ENCODE results near the gene ANKRD44. TPM values are rescaled to one million over a fixed set of nuclear protein-coding genes. Genes with fewer than 3 reads are reported as not detected.

The ANKRD44 gene
- total RNA-seq, 1 donor, result 80.2 TPM

DNA sequence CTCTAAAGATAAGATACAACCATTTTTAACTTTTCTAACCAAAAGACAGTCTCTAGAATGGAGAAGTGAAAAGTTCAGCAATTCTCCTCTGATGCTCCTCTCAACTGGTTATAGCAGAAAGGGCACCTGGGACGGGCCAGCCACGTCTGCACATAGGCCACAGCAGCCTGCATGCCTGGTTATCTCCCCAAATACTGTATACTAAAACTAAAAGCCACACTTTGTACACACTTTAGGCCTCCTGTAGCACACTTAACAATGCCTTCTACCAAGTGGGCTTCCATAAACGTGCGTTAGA, 179.1 kb downstream of the ANKRD44 start:
- no peak for DNase-seq (ENCODE audit: low read depth in 2 of 3, low spot score in 2 of 3)

DNA sequence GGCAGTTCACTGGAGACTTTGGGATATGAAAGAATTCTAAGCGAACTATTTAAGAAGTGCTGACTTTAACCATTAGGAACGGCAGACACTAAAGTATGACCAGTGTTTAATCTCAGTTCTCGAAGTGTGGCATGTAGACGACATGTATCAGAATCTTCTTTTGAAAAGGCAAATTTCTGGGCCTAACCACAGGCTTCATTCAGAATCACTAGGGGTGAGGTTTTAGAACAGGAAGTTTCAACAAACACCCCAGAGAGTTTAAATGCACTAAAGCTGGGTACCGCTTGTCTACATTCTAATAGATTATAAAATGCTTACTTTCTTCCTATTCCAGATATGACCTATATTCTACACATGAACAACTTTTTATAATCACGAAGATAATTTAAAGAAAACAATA, 180.3 kb downstream of the ANKRD44 start:
- DNase-seq (ENCODE audit: low read depth in 2 of 3, low spot score in 2 of 3), result peak in 1 of 3 donors; percentile 32

DNA sequence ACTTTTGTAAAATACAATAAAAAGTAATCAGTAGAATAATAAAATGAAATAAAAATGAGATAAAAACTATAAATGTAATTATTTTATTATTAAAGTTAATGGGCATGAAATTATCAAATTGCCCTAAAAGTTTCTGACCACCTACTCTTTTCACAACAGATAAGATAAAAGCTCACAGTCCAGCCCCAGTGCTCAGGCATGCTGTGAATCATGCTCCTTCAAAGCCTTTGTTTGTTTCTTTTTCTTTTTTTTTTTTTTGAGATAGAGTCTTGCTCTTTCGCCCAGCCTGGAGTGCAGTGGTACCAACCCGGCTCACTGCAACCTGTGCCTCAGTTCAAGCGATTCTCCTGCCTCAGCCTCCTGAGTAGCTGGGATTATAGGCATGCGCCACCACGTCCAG, 181.7 kb downstream of the ANKRD44 start:
- no peak for DNase-seq (ENCODE audit: low read depth in 2 of 3, low spot score in 2 of 3)

DNA sequence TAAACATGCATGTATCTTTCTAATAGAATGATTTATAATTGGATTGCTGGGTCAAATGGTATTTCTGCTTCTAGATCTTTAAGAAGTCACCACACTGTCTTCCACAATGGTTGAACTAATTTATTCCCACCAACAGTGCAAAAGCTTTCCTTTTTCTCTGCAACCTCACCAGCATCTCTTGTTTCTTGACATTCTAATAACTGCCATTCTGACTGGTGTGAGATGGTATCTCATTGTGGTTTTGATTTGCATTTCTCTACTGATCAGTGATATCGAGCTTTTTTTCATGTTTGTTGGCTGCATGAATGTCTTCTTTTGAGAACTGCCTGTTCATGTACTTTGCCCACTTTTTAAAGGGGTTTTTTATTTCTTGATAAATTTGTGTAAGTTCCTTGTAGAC, 182.5 kb downstream of the ANKRD44 start:
- no peak for DNase-seq (ENCODE audit: low read depth in 2 of 3, low spot score in 2 of 3)

DNA sequence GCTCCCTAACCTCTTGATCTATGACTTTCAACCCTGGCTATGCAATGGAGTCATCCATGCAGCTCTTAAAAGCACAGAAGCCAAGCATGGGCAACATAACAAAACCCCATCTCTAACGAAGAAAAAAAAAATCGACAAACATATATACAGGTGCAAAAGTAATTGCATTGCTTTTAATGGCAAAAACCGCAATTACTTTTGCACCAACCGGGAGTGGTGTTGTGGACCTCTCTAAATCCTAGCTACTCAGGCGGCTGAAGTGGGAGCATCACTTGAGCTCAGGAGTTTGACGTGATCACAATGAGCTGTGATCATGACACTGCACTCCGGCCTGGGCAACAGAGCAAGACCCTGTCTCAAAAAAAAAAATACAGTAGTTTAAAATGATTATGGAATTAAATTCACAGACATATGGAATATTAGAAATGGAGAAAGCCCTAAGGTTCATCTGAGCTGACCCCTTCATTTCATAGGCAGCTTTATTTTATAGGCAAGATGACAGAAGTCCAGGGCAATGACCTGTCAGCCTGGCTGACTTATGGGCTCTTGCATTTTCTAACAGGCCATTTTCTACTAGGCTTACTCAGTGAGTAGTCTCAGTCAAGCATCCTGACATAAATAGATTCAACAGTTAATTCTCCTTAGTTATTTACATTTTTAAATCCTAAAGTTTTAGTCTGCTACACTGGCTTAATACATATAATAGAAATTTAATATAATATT, 183.8 kb downstream of the ANKRD44 start:
- DNase-seq (ENCODE audit: low read depth in 2 of 3, low spot score in 2 of 3), result no peak

DNA sequence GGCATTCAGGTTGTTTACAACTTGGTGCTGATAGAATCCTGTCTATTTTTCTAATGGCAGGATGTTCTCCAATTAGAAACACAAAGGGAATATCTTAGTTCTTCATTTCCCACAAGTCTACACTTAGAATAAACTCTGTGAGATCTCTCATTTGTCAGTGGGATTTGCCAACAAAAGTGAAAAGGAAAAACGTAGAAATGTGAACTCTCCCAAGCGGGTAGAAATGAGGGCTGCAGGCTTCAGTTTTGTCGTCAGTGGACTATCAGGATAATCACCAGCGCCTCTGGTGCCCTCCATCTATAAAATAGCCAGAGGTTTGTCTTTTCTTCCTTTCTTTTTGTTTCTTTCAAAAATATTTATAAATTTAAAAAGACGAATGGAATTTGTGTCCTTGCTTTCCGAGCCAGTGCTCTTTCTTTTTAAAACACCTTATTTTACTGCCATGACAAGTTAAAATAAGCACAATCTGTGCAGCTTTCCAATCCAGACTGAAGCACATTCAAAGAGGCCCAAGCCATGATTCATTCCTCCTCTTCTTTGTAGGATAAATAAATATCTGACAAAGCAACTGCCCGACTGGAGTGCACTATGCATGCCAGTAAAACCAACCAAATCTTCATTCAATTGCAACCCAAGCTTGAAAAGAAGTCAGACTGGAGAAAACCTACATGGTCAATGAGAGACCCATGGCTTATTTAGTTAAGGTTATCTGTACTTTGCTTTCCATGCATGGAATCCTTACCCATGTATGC, 185.8 kb downstream of the ANKRD44 start:
- DNase-seq (ENCODE audit: low read depth in 2 of 3, low spot score in 2 of 3), result no peak

DNA sequence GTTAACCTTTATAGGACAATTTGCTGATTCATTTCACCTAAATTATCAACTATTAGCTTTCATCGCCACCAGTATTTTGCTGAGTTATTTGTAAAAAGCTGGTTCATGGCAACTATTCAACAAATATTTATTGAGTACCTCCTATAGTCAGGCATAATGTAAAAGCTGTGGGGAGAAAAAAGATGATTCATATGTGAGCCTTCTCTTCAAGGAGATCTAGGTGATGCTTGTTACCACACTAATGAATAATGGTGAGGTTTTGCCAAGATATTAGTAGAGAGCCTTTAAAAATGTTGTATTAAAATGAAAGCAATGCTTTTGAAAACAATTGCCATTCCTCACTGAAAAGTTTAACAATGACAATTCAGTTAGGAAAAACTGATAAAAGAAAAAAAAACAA, 187.8 kb downstream of the ANKRD44 start:
- no peak for DNase-seq (ENCODE audit: low read depth in 2 of 3, low spot score in 2 of 3)

DNA sequence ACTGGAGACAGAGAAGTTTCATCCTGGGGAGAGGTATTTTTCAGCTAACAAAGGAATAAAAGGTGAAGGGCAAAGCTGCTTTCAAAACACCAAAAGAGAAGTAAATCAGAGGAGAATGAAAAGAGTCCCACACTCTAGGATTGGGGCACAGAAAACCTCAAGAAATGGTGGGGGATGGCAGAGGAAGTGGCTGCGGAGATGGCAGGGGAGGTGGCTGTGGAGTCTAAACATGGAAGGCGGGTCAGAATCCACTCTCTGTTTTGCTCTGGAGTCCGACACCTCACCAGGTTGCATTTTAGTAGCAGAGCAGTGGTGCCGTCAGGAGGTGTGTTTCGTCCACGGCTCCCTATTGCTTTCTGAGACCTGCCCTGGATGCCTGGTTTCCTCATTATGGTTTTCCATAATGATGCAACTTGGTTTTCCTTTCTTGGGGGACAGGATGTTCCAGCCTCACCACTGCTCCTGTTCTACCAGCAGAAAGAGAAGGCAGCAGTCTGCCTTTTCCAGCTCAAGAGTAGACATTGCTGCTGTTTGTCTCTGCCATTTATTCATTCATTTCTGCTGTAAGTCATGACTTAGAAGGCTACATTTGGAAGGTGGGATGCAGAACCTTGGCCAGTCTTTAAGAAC, 188.7 kb downstream of the ANKRD44 start:
- DNase-seq (ENCODE audit: low read depth in 2 of 3, low spot score in 2 of 3), result no peak

DNA sequence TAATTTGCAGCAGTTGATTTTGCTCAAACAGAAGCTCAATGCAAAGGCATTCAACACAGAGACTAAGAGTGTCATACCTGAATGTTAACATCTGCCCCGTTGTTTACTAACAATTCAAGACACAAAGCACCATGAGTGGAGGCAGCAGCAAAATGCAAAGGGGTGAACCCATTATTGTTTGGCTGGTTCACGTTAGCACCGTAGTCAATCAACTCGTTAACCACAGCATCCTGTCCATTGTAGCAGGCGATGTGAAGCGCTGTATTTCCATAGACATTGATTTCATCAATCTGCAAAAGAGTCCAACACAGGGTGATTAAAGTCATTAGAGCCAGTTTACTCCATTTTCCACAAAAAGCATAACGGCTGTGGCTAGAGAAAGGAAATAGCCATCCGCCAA, 189.3 kb downstream of the ANKRD44 start:
- no peak for DNase-seq (ENCODE audit: low read depth in 2 of 3, low spot score in 2 of 3)

DNA sequence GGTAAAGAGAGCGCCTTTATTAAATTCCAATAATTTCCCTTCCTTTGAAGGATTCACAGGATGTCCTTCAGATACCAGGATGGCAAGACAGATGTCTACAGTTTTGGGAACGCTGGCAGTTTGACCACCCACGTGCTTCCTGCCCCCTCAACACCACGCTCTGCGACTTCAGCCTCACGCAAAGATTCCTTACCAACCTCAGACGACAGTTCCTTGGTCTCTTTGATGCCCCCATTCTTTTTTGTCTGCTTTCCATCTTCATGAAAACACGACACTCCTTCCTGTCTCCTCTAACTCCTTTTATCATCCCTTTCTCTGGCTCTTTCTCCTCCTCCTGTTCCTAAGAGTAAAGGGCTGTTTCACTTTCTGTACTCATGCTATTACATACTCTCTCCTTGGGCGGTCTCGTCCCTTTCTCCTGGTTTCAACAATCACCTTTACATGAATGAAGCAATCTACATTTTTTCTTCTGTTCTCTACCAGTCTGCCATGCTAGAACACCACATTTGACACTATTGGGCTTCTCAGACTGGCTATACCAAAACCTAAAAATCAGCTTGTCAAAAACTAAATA, 194.2 kb downstream of the ANKRD44 start:
- no peak for DNase-seq (ENCODE audit: low read depth in 2 of 3, low spot score in 2 of 3)

DNA sequence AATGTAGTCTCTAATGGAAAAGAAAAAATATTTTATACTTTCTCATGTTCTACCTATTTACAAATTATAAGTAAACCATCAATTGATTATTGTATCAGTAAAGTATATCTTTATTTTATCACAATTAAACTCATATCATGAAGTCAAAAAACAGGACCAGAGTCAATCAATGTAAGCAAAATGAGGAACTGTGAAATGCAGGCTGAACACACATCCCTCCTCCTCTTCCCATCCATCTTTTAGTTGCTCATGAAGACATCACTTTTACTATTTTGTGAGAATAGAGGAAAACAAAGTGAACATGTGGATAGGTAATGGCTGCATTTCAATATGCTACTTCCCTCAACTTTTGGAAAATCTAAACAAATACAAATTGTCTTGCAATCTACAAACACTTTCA, 195.3 kb downstream of the ANKRD44 start:
- DNase-seq (ENCODE audit: low read depth in 2 of 3, low spot score in 2 of 3), result no peak

DNA sequence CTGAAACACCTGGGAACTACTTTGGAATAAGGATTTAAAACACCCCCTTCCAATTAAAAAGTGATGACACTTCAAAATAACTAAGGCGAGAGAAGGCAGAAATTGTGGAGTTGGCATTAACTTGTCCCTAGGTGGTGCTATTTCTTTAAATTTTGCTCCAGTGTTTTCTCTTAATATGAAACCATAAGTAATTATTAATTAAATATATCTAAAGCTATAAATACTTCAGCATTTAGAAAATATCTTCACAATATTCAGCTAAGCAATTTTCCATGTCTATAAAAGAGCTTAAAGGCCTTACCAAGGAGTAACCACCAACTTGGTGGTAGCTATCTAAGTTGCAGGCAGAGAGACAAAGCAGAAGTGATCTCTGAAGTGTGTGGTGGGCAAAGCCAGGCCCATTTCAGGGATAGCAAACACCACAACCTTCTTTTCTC, 197.3 kb downstream of the ANKRD44 start:
- DNase-seq (ENCODE audit: low read depth in 2 of 3, low spot score in 2 of 3), result peak in 2 of 3 donors; percentile 24 to 62

DNA sequence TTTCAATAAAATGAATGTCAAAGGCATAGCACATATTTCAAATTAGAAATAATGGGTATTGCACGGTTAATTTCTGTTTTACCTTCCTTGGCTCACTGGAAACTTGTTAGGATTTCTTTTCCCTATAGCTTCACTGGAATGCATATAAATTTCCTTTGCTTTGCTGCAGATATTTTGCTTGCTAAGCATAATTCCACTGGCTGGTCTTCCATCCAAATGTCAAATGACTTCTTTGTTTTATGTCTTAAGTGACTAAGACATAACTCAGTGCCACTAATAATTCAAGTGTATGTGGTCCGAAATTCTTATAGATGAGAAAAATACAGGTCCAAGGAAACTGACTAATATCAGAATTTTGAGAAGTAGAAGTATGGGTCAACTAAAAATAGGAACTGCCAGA, 201.3 kb downstream of the ANKRD44 start:
- DNase-seq (ENCODE audit: low read depth in 2 of 3, low spot score in 2 of 3), result no peak

DNA sequence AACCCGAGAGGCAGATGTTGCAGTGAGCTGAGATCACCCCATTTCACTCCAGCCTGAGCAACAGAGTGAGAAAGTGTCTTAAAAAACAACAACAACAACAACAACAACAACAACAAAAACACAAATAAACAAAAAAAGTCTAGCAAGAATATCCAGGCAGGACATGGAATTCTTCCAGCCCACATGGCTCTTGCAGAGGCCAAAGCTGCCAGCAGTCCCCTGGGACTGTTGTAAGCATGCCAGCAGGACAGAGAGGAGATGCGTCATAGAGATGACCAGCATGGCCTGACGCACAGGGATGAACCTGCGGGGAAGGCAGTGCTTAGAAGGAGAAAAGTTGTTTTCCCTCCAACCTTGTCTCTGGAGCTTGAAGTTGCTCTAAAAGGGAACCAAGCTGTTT, 201.8 kb downstream of the ANKRD44 start:
- DNase-seq (ENCODE audit: low read depth in 2 of 3, low spot score in 2 of 3), result no peak

DNA sequence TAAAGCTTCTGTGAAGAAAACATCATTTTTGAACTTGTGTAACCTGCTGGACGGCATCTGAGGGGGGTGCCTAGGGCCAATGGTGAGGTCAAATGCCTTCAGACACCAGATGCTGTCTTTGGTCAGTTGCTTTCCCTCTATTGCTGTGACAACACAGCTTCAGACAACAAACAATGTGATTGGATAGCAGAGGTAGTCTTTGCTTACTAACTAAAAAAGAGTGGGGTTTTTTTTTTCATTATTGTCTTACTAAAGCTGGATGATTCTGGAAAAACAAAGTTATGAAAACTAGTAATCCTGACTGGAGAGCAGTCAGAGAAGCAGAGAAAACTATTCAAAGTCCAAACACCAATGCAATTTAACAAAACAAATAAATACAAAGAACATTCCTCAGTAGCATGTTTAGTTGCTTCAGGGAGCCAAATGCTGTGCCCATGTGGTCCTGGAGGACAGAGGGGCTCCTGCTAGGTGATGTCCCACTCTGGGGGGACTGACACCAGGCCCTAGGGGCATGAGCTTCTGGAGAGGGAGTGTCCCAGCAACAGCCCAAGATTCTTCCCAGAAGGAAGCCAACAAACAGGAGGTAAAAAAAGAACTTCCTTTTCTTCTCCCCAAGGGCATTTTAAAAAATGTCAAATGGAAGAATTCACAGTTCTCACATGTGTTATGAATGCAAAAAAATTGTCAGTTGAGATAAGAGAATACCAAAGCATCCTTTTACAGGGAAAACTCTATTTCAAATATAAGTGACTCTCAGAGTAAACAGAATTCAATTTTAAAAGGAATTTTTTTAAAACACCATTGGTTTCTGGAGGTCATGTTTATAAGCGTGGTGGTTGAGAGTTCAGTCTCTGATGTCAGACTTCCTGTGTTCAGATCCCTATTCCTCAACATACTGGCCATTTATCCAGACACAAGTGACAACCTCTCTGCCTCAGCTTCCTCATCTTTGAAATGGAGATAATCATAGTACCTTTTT, 203.0 kb downstream of the ANKRD44 start:
- no peak for DNase-seq (ENCODE audit: low read depth in 2 of 3, low spot score in 2 of 3)

DNA sequence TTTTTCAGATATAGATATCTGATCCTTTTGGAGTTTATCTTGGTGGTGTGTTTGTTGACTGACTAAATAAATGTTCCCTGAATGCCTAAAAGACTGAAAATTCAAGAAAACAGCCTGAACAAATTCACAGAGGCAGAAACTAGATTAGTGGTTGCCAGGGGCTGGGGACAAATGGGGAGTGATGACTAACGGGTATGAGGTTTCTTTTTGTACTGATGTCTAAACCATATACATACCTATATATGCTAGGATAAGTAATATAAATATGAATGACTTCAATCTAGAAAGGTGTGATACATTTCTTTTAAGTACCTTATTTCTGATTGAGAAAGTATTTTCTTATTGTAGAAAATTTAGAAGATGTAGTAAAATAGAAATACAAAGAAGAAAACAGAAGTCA, 207.2 kb downstream of the ANKRD44 start:
- DNase-seq (ENCODE audit: low read depth in 2 of 3, low spot score in 2 of 3), result no peak

DNA sequence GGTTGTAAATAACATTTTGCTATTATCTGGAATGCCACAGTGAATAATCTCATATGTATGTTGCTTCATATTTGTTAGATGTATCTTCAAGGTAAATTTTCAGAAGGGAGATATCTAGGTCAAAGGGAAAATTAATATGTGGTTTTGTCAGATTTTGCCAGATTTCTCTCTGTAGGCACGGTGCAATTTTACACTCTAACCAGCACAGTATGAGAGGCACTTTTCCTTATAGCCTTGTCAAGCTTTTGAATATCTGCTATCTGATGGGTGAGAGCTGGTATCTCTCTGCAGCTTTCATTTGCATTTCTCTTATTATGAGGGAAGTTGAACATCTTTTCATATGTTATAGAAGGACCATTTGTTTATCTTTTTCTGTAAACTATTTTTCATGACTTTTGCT, 208.3 kb downstream of the ANKRD44 start:
- no peak for DNase-seq (ENCODE audit: low read depth in 2 of 3, low spot score in 2 of 3)

DNA sequence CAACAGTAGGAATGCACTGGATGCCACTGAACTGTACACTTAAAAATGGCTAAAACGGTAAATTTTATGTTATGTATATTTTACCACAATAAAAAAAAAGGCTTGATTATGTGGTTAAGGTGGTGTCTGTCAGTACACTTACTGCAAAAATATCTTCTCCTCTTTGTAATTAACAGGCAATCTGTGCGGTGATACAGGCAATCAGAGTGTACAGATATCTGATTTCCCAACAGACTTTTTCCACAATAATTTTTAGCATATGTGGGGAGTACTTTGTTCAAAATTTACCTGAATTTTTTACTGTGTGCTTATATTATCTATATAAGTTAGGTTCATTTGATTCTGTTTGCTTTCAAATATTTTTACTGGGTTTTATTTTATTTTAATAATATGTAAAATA, 209.1 kb downstream of the ANKRD44 start:
- DNase-seq (ENCODE audit: low read depth in 2 of 3, low spot score in 2 of 3), result no peak

DNA sequence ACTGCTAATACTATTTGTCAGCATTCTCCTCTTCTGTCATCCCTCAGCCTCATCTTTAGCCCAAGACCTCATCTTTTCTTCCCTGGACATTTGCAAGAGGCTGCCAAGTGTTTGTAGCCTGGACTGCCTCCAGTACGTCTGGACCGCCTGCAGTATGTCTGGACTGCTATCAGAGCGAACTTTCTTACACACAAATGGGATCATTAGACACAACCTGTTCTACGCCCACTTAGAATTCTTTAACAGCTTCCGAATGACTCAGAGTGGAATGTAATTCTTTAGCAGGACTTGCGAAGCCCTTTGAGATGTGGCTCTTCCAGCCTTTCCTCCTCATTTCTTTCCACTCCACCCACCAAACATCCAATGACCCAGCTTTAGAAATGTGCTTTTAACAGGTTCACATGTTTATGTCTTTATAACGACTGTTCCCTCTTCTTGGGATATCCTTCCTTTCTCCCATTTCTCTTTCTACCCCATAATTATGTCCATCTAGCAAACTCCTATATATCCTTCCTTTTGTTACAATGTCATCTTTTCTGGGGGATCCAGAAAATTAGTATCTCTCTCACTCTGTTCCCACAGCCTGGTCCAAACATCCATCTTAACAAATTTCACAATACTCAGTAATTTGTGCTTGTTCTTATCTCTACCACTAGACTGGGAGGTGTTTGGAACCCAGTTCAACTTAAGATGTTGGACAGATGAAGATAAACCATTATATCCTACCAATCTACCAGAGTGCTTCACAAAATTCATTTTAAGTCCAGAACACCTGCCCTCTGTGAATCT, 212.8 kb downstream of the ANKRD44 start:
- no peak for DNase-seq (ENCODE audit: low read depth in 2 of 3, low spot score in 2 of 3)

DNA sequence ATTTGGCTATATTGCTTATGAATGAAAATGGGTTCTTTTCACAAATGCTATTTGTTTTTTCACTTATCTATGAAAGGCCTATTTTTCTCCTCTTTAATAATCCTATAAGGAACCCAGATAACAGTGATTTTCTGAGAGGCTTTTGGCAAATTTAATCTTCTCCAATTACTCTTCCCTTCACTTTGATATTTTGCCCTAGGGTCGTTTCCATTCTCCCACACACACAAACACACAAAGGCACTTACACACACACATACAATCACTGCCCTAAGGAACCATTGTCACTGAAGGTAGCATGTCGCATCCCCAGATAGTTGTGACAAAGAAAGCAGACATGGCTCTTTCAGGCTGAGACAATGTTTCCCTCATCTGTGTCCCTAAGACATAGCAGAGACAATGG, 213.9 kb downstream of the ANKRD44 start:
- no peak for DNase-seq (ENCODE audit: low read depth in 2 of 3, low spot score in 2 of 3)

Measured in hematopoietic multipotent progenitor cell (in vitro differentiated cells).